NCI-H2081 (cell line): ENCODE results near the gene ROS1.
"Not testable (repeated sequence)": the region's sequence is repeated elsewhere in the genome, so short reads cannot be mapped to it uniquely, and the experiment has no call there.

Experiments
- DNase-seq, 2 experiments: peaks; one replicate each; lab custom pipeline; 2025; lab: John Stamatoyannopoulos, UW

Gene ROS1

GRCh38 chr6:117266257-117267053 lies 159.3 kb downstream of the ROS1 start:
- DNase-seq, result no peak

GRCh38 chr6:117265410-117266256 lies 160.1 kb downstream of the ROS1 start, which contains the start of gene VGLL2:
Gene VGLL2 (plus strand): TSS chr6:117265558. CDS start chr6:117265764, 206 bp downstream.
- DNase-seq, result peak; percentile 34 to 56

GRCh38 chr6:117264692-117265409 lies 160.9 kb downstream of the ROS1 start:
- no peak for DNase-seq

- DNase-seq, result no peak
Measured at GRCh38 chr6:117264369-117264691, 161.4 kb downstream of the ROS1 start.

- no peak for DNase-seq
Measured at GRCh38 chr6:117263353-117263927, 162.3 kb downstream of the ROS1 start.

GRCh38 chr6:117262799-117263198 lies 162.9 kb downstream of the ROS1 start:
- no peak for DNase-seq

- no peak for DNase-seq
Measured at GRCh38 chr6:117253785-117254184, 172.0 kb downstream of the ROS1 start.

GRCh38 chr6:117244979-117245378 lies 180.8 kb downstream of the ROS1 start:
- DNase-seq, result peak in 1 of 2 experiments; percentile 24

GRCh38 chr6:117244571-117244970 lies 181.2 kb downstream of the ROS1 start:
- not testable (repeated sequence) for DNase-seq
